COLO668 (cell line): ENCODE results near the gene SH3TC2.
A peak's percentile ranks its signal among the peaks of the same experiment; 100 is the strongest.

ENCODE experiments used
- DNase-seq: peaks from one replicate; lab custom pipeline; 2025; ENCODE audit not compliant: unreplicated experiment; lab: John Stamatoyannopoulos, UW

Gene SH3TC2

GRCh38 chr5:149061341-149061740 is 1.5 kb downstream of the SH3TC2 start:
- no peak for DNase-seq

- DNase-seq, result no peak
Measured at GRCh38 chr5:149060325-149060724, 2.5 kb downstream of the SH3TC2 start.

- DNase-seq, result no peak
Measured at GRCh38 chr5:149056616-149057165, 6.2 kb downstream of the SH3TC2 start.

GRCh38 chr5:149054416-149054815 is 8.4 kb downstream of the SH3TC2 start:
- DNase-seq, result no peak

- no peak for DNase-seq
Measured at GRCh38 chr5:149053072-149053695, 9.7 kb downstream of the SH3TC2 start.

- DNase-seq, result no peak
Measured at GRCh38 chr5:149049371-149049781, 13.5 kb downstream of the SH3TC2 start.

- DNase-seq, result no peak
Measured at GRCh38 chr5:149048811-149049210, 14.1 kb downstream of the SH3TC2 start.

GRCh38 chr5:149047462-149047861 is 15.4 kb downstream of the SH3TC2 start:
- no peak for DNase-seq

- no peak for DNase-seq
Measured at GRCh38 chr5:149046196-149046829, 16.5 kb downstream of the SH3TC2 start.

- DNase-seq, result no peak
Measured at GRCh38 chr5:149045089-149045460, 17.8 kb downstream of the SH3TC2 start.

GRCh38 chr5:149044453-149045088 is 18.3 kb downstream of the SH3TC2 start:
- no peak for DNase-seq

GRCh38 chr5:149043641-149044040 is 19.2 kb downstream of the SH3TC2 start:
- no peak for DNase-seq

- no peak for DNase-seq
Measured at GRCh38 chr5:149042865-149043264, 20.0 kb downstream of the SH3TC2 start.

- no peak for DNase-seq
Measured at GRCh38 chr5:149041242-149041641, 21.6 kb downstream of the SH3TC2 start.

- no peak for DNase-seq
Measured at GRCh38 chr5:149040421-149040820, 22.4 kb downstream of the SH3TC2 start.

- no peak for DNase-seq
Measured at GRCh38 chr5:149039506-149039905, 23.4 kb downstream of the SH3TC2 start.

GRCh38 chr5:149038336-149039080 is 24.4 kb downstream of the SH3TC2 start:
- no peak for DNase-seq

GRCh38 chr5:149037817-149038216 is 25.0 kb downstream of the SH3TC2 start:
- DNase-seq, result no peak

- DNase-seq, result no peak
Measured at GRCh38 chr5:149036970-149037369, 25.9 kb downstream of the SH3TC2 start.

GRCh38 chr5:149036168-149036567 is 26.7 kb downstream of the SH3TC2 start:
- no peak for DNase-seq

- peak; percentile 25 for DNase-seq
Measured at GRCh38 chr5:149035372-149035790, 27.5 kb downstream of the SH3TC2 start.
